GM19099 (cell line): Measurements from ENCODE around the gene RORB.

Source experiments
- POLR2A ChIP-seq: IDR thresholded peaks from 3 replicates; pipeline ENCODE4 v1.6.1; 2011; ENCODE audit warnings: low read depth; ENCODE audit not compliant: insufficient read length; ENCODE audit errors: extremely low read depth

RORB gene

GRCh38 chr9:74496819-74497747 lies at the start of gene RORB:
Gene RORB (plus strand): TSS chr9:74497335. CDS start chr9:74497977, 642 bp downstream.
- TF ChIP-seq POLR2A = no peak

GRCh38 chr9:74447451-74448193 lies 49.5 kb upstream of the RORB start:
- TF ChIP-seq POLR2A = no peak

DNA sequence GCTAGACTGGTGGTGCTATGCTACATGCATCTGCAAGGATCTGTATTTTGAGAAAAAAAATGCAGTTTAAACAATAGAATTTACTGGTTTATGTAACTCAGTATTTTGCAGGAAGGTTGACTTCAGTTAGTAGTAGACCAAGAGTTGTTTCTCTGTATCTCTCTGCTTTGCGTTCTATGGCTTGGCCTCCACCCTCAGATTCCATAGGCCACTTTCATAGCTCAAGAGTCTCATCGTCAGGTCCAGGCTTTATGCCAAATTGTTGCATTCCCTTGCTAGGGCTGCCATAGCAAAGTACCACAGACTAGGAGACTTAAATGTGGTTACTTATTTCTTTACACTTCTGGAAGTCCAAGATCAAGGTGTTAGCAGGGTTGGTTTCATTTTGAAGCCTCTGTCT lies 48.1 kb upstream of the RORB start:
- TF ChIP-seq POLR2A = no peak

DNA sequence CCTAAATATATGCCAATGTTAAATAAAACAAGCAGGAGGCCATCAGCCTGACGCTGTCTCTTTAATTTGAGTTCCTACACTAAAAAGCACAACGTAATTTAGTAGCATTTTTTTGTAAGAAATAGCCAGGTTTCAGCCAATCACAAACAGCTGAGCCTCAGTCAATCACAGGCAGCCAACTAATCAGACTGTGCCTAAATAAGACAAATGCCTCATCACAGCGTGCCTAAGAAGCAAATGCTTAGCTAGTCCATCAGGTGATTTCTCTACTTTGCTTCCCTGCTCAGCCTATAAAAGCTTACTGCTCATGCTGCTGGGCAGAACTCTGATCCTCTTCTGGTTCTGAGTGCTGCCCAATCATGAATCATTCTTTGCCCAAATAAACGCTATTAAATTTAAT lies 38.3 kb upstream of the RORB start:
- no peak for TF ChIP-seq POLR2A

- no peak for TF ChIP-seq POLR2A
Observed at GRCh38 chr9:74463825-74464224, 33.3 kb upstream of the RORB start.

DNA sequence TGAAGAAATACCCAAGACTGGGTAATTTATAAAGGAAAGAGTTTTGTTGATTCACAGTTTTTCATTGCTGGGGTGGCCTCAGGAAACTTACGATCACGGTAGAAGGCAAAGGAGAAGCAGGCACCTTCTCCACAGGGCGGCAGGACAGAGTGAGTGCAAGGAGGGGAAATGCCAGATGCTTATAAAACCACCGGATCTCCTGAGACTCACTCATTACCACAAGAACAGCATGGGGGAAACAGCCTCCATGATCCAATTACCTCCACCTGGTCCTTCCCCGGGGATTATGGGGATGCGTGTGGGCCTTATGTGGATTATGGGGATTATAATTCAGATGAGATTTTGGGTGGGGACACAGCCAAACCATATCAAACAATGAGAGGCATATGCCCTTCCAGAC lies 18.5 kb upstream of the RORB start:
- no peak for TF ChIP-seq POLR2A

GRCh38 chr9:74479711-74480110 lies 17.4 kb upstream of the RORB start:
- TF ChIP-seq POLR2A = no peak

GRCh38 chr9:74487395-74487794 lies 9.7 kb upstream of the RORB start:
- TF ChIP-seq POLR2A = no peak

GRCh38 chr9:74493512-74493911 lies 3.6 kb upstream of the RORB start:
- TF ChIP-seq POLR2A = no peak

DNA sequence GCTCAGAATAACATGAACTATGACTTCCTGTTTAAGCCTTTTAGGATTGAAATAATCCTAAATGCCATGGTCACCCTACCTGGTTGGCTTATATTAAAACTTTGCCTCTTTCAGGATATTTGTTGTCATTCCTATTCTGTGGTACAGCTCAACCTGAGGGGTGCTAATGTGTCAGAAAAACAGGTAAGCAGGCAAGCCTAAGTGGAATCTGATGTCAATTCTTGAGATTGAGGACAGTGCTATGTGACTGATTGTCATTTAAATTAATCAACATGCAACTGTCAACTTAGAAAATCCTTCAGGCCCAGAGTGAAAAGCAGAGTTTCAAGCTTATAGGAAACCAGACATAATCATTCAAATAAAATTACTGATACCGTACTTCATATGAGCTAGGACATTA lies 2.6 kb upstream of the RORB start:
- no peak for TF ChIP-seq POLR2A

GRCh38 chr9:74496406-74496805 lies 729 bp upstream of the RORB start:
- no peak for TF ChIP-seq POLR2A

GRCh38 chr9:74497748-74498620 lies 849 bp downstream of the RORB start:
- no peak for TF ChIP-seq POLR2A

DNA sequence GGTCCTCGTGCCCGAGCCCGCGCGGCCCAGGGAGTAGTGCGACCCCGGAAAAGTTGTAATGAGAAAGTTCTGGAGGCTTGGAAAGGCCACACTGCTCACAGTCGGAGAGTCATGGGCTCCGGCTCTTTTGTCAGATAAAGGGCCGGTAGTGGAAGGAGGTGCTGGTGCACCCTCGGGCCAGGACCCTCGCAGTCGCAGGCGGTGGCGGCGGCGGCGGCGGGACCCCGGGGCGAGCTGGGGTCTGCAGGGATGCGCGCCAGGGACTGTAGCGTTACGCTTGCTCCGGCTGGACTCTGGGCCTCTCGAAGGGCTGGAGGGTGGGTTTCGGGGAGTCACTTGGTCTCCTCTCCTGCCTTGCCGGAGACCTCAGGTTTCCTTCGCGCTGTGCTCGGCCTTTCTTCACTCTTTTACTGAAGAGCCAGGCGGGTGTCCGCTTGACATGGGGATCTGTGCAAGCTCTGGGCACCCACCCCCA lies 1.5 kb downstream of the RORB start:
- TF ChIP-seq POLR2A = no peak

GRCh38 chr9:74499111-74499601 lies 2.0 kb downstream of the RORB start:
- no peak for TF ChIP-seq POLR2A
